GM23338 (cell line): Measurements from ENCODE around the gene S100A7. TPM values are rescaled to one million over a fixed set of nuclear protein-coding genes. Genes with fewer than 3 reads are reported as not detected.

Experiments used
- ATAC-seq: fragments of 200-7000 bp; cut with Tn5 transposase; 3 replicates; pipeline ENCODE4 v1.9.1; 2020
- DNase-seq: peaks from one replicate; pipeline ENCODE4 v3.0.0-alpha.2; 2015; ENCODE audit warnings: low spot score
- H2AFZ ChIP-seq: fragments of 200-600 bp; sonication (generic); 2 replicates; pipeline ENCODE4 v1.8.0; 2016; ENCODE audit warnings: antibody characterized with exemption, mild to moderate bottlenecking, moderate library complexity
- H3F3A ChIP-seq: fragments of 200-600 bp; sonication (generic); replicated peaks from 2 replicates; pipeline ENCODE4 v1.8.0; 2017; ENCODE audit warnings: antibody characterized with exemption, mixed run types, low read depth
- H3K27ac ChIP-seq: fragments of 200-600 bp; sonication (generic); 2 replicates; pipeline ENCODE4 v1.6.1; 2016; ENCODE audit warnings: low read depth
- H3K27me3 ChIP-seq: fragments of 200-600 bp; sonication (generic); 2 replicates; pipeline ENCODE4 v1.8.0; 2016; ENCODE audit warnings: mild to moderate bottlenecking, mixed run types, moderate library complexity; ENCODE audit not compliant: insufficient read depth
- H3K36me3 ChIP-seq: fragments of 200-600 bp; sonication (generic); 2 replicates; pipeline ENCODE4 v1.8.0; 2016; ENCODE audit warnings: mild to moderate bottlenecking; ENCODE audit not compliant: insufficient read depth
- H3K4me1 ChIP-seq: fragments of 200-600 bp; sonication (generic); 2 replicates; pipeline ENCODE4 v1.8.0; 2016; ENCODE audit warnings: mild to moderate bottlenecking, moderate library complexity; ENCODE audit not compliant: insufficient read depth
- H3K4me2 ChIP-seq: fragments of 200-600 bp; sonication (generic); 2 replicates; pipeline ENCODE4 v1.7.1; 2017; ENCODE audit warnings: mixed run types
- H3K4me3 ChIP-seq: fragments of 200-600 bp; sonication (generic); 2 replicates; pipeline ENCODE4 v1.6.1; 2016; ENCODE audit warnings: mixed run types
- H3K79me2 ChIP-seq: fragments of 200-600 bp; sonication (generic); replicated peaks from 2 replicates; pipeline ENCODE4 v1.8.0; 2017; ENCODE audit warnings: mild to moderate bottlenecking; ENCODE audit not compliant: insufficient read depth
- H3K9me2 ChIP-seq: fragments of 200-600 bp; sonication (generic); 2 replicates; pipeline ENCODE4 v1.8.0; 2017; ENCODE audit not compliant: insufficient read depth
- H4K20me1 ChIP-seq: fragments of 200-600 bp; sonication (generic); replicated peaks from 2 replicates; pipeline ENCODE4 v1.8.0; 2017; ENCODE audit warnings: mild to moderate bottlenecking; ENCODE audit not compliant: insufficient read depth
- H3K27ac Mint-ChIP-seq: 2 replicates; pipeline ENCODE4 v1.8.0; 2020; ENCODE audit warnings: inconsistent platforms, mild to moderate bottlenecking, moderate library complexity, mixed read lengths
- H3K27me3 Mint-ChIP-seq: 3 replicates; pipeline ENCODE4 v1.8.0; 2022; ENCODE audit warnings: low read depth, mild to moderate bottlenecking, moderate library complexity, mixed read lengths, inconsistent platforms; ENCODE audit not compliant: insufficient read depth, poor library complexity
- H3K36me3 Mint-ChIP-seq: 3 replicates; pipeline ENCODE4 v1.8.0; 2021; ENCODE audit warnings: low read depth, mild to moderate bottlenecking, inconsistent platforms, moderate library complexity, mixed read lengths
- H3K4me1 Mint-ChIP-seq: 3 replicates; pipeline ENCODE4 v1.8.0; 2020; ENCODE audit warnings: mild to moderate bottlenecking, inconsistent platforms, mixed read lengths
- H3K4me3 Mint-ChIP-seq: 3 replicates; pipeline ENCODE4 v1.8.0; 2021; ENCODE audit warnings: moderate library complexity, mild to moderate bottlenecking, inconsistent platforms, mixed read lengths
- H3K9me3 Mint-ChIP-seq: 3 replicates; pipeline ENCODE4 v1.8.0; 2020; ENCODE audit warnings: moderate library complexity, mild to moderate bottlenecking, inconsistent platforms, mixed read lengths
- CREB1 ChIP-seq: fragments of 250-450 bp; sonication (Bioruptor Pico); IDR thresholded peaks from 2 replicates; pipeline ENCODE4 v1.5.0; 2020; ENCODE audit warnings: low read depth, mild to moderate bottlenecking, moderate library complexity
- EZH2phosphoT487 ChIP-seq: fragments of 200-600 bp; sonication (generic); IDR thresholded peaks from one replicate; pipeline ENCODE4 v1.8.1; 2018; ENCODE audit warnings: antibody characterized with exemption; ENCODE audit not compliant: unreplicated experiment
- NANOG ChIP-seq: IDR thresholded peaks from 2 replicates; pipeline ENCODE4 v1.6.1; 2016; ENCODE audit warnings: antibody characterized with exemption, borderline replicate concordance
- POLR2AphosphoS5 ChIP-seq: IDR thresholded peaks from 2 replicates; pipeline ENCODE4 v1.6.1; 2016; ENCODE audit warnings: antibody characterized with exemption, low read depth
- STAT1 ChIP-seq: IDR thresholded peaks from one replicate; pipeline ENCODE4 v1.6.1; 2016; ENCODE audit warnings: antibody characterized with exemption; ENCODE audit not compliant: unreplicated experiment
- ZNF114 ChIP-seq: fragments of 250-450 bp; sonication (Bioruptor Pico); IDR thresholded peaks from 2 replicates; pipeline ENCODE4 v1.5.0; 2020; ENCODE audit warnings: mild to moderate bottlenecking, moderate library complexity
- ZNF331 ChIP-seq: fragments of 250-450 bp; sonication (Bioruptor Pico); IDR thresholded peaks from 2 replicates; pipeline ENCODE4 v1.5.0; 2020; ENCODE audit warnings: low read depth, mild to moderate bottlenecking, moderate library complexity
- polyA plus RNA-seq: library from polyadenylated mRNA; unstranded; fragments of >200 nt; fragmentation: Nextera tagmentation; extraction: Ambion mirVana; gene quantifications from 2 replicates; pipeline ENCODE4 v1.2.1, GENCODE V29; 2016
- total RNA-seq: library from RNA; depleted of rRNA; stranded (reverse); fragments of >200 nt; shearing (Covaris generic); gene quantifications from 2 replicates; pipeline ENCODE4 v1.2.3, GENCODE V29; 2014
- TF ChIP-seq, protein P1 (sequence below): IDR thresholded peaks from 2 replicates; pipeline ENCODE4 v1.6.1; 2016; ENCODE audit warnings: antibody characterized with exemption
- TF ChIP-seq, protein P2 (sequence below): IDR thresholded peaks from one replicate; pipeline ENCODE4 v1.6.1; 2018; ENCODE audit warnings: antibody characterized with exemption; ENCODE audit not compliant: unreplicated experiment
- TF ChIP-seq, protein P3 (sequence below), 2 experiments: fragments of 200-600 bp in 1 of 2; sonication (generic) in 1 of 2; conservative IDR thresholded peaks; 2 replicates each; pipeline versions ENCODE4 v1.5.1 to v1.6.1; 2016 to 2017; ENCODE audit warnings: antibody characterized with exemption in 2 of 2, low read depth in 2 of 2, mild to moderate bottlenecking in 2 of 2, moderate library complexity in 1 of 2

The S100A7 gene
- total and polyA plus RNA-seq, 2 experiments from 2014 or later = not detected

DNA sequence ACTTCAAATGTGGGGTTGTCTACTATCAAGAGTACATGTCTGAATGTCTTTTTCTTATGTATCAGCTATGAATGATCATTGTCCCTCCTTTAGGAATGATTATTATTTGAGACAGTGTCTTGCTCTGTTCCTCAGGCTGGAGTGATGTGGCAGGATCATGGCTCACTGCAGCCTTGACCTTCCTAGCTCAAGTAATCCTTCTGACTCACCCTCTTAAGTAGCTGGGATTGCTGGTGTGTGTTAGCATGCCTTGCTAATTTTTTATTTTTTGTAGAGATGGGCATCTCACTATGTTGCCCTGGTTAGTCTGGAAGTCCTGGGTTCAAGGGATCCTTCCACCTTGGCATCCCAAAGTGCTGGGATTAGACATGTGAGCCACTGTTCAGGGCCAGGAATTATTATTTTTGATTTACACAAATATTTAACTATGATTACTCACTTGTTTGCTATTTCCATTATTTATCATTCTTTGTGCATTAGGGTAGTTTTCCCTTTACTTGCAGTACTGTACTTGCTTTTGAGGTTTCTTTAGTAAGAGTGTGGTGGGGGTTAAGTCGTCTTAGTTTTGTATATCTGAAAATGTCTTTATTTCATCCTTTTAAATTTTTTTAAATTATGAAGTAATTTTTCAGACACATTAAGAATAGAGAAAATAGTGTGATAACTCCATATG lies 12.8 kb downstream of the S100A7 start (continued):
- TF ChIP-seq, protein P1, sequence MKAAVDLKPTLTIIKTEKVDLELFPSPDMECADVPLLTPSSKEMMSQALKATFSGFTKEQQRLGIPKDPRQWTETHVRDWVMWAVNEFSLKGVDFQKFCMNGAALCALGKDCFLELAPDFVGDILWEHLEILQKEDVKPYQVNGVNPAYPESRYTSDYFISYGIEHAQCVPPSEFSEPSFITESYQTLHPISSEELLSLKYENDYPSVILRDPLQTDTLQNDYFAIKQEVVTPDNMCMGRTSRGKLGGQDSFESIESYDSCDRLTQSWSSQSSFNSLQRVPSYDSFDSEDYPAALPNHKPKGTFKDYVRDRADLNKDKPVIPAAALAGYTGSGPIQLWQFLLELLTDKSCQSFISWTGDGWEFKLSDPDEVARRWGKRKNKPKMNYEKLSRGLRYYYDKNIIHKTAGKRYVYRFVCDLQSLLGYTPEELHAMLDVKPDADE = no peak
- TF ChIP-seq NANOG (no peak), ZNF331 (no peak)

DNA sequence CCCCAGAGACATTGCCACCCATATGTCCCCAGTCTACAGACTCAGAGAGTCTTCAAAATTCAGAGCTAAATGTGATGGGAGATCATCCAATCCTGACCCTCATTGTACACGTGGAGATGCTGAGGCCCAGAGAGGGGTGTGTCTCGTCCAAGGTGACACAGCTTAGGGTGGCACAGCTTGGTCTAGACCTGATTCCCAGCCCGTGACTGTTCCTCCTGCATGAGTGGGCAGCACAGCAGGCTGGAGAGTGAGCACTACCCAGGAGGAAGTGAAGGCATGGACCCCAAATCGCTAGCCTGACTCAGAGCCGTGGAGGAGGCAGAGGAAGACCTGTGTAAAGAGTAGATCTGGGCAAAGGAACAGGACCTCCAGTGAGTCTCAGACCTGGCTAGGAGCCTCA lies 16.4 kb downstream of the S100A7 start:
- no peak overlapping the region for H3K4me3 Mint-ChIP-seq
- Histone ChIP-seq H3F3A (no peaks in the 10 kb centered on the region), H3K9me2 (no peaks in the 10 kb centered on the region), H3K36me3 (no peaks in the 10 kb centered on the region), H3K4me3 (no peak overlapping the region), H2AFZ (no peak overlapping the region), H3K4me2 (no peak overlapping the region), H3K27me3 (no peaks in the 10 kb centered on the region), H3K27ac (no peak overlapping the region), H3K79me2 (no peaks in the 10 kb centered on the region), H3K4me1 (no peaks in the 10 kb centered on the region), H4K20me1 (no peaks in the 10 kb centered on the region)
- H3K9me3 Mint-ChIP-seq = peaks cover 4% of the 10 kb centered on the region
- TF ChIP-seq ZNF114 (CRISPR knock-in tag) = no peak
- no peak for TF ChIP-seq POLR2AphosphoS5
- TF ChIP-seq NANOG = no peak
- TF ChIP-seq, protein P2, sequence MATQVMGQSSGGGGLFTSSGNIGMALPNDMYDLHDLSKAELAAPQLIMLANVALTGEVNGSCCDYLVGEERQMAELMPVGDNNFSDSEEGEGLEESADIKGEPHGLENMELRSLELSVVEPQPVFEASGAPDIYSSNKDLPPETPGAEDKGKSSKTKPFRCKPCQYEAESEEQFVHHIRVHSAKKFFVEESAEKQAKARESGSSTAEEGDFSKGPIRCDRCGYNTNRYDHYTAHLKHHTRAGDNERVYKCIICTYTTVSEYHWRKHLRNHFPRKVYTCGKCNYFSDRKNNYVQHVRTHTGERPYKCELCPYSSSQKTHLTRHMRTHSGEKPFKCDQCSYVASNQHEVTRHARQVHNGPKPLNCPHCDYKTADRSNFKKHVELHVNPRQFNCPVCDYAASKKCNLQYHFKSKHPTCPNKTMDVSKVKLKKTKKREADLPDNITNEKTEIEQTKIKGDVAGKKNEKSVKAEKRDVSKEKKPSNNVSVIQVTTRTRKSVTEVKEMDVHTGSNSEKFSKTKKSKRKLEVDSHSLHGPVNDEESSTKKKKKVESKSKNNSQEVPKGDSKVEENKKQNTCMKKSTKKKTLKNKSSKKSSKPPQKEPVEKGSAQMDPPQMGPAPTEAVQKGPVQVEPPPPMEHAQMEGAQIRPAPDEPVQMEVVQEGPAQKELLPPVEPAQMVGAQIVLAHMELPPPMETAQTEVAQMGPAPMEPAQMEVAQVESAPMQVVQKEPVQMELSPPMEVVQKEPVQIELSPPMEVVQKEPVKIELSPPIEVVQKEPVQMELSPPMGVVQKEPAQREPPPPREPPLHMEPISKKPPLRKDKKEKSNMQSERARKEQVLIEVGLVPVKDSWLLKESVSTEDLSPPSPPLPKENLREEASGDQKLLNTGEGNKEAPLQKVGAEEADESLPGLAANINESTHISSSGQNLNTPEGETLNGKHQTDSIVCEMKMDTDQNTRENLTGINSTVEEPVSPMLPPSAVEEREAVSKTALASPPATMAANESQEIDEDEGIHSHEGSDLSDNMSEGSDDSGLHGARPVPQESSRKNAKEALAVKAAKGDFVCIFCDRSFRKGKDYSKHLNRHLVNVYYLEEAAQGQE = no peak
- no peak for TF ChIP-seq STAT1
- ATAC-seq = no peak
- H3K4me1 Mint-ChIP-seq = no peaks in the 10 kb centered on the region
- H3K27ac Mint-ChIP-seq = no peak overlapping the region
- DNase-seq = no peak
- peaks cover 3% of the 10 kb centered on the region for H3K27me3 Mint-ChIP-seq
- H3K36me3 Mint-ChIP-seq = no peaks in the 10 kb centered on the region

DNA sequence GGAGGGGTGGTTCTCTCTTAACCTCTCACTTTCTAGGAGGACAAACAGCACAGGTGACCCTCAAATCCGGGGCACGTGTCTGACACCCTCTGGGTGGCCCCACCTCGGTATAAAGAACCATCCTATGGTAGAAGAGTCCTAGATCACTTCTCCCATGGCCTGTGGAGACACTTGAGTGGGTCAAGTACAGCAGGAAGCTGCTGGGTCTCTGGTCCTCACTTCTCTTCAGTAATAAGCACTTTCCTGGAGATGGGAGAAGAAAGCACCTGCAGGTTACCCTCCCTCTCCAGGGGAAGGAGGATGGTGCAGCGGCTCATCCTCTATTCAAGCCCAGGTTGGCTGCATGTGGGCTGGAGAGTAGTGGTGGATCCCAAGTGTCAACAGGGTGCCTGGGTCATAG lies 17.0 kb downstream of the S100A7 start:
- Histone ChIP-seq H3F3A (no peaks in the 10 kb centered on the region), H3K4me1 (no peaks in the 10 kb centered on the region), H2AFZ (no peak overlapping the region), H3K9me2 (no peaks in the 10 kb centered on the region), H3K27ac (no peak overlapping the region), H3K4me2 (no peak overlapping the region), H3K79me2 (no peaks in the 10 kb centered on the region), H4K20me1 (no peaks in the 10 kb centered on the region), H3K4me3 (no peak overlapping the region), H3K27me3 (no peaks in the 10 kb centered on the region), H3K36me3 (no peaks in the 10 kb centered on the region)
- Mint-ChIP-seq H3K4me3 (no peak overlapping the region), H3K36me3 (no peaks in the 10 kb centered on the region), H3K9me3 (peaks cover 4% of the 10 kb centered on the region), H3K27me3 (peaks cover 3% of the 10 kb centered on the region), H3K27ac (no peak overlapping the region), H3K4me1 (no peaks in the 10 kb centered on the region)
- DNase-seq (no peak), ATAC-seq (no peak)
- no peak for TF ChIP-seq EZH2phosphoT487
- TF ChIP-seq, protein P3, sequence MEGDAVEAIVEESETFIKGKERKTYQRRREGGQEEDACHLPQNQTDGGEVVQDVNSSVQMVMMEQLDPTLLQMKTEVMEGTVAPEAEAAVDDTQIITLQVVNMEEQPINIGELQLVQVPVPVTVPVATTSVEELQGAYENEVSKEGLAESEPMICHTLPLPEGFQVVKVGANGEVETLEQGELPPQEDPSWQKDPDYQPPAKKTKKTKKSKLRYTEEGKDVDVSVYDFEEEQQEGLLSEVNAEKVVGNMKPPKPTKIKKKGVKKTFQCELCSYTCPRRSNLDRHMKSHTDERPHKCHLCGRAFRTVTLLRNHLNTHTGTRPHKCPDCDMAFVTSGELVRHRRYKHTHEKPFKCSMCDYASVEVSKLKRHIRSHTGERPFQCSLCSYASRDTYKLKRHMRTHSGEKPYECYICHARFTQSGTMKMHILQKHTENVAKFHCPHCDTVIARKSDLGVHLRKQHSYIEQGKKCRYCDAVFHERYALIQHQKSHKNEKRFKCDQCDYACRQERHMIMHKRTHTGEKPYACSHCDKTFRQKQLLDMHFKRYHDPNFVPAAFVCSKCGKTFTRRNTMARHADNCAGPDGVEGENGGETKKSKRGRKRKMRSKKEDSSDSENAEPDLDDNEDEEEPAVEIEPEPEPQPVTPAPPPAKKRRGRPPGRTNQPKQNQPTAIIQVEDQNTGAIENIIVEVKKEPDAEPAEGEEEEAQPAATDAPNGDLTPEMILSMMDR (conservative IDR thresholded peaks at IDR 0.05; ENCODE audit: low read depth in 2 of 2) = no peak
- TF ChIP-seq CREB1 = no peak
- TF ChIP-seq ZNF114 (CRISPR knock-in tag) = no peak
- no peak for TF ChIP-seq NANOG
- no peak for TF ChIP-seq POLR2AphosphoS5
